Right atrium auricular region (tissue), 2 donors: Measurements from ENCODE around the gene CYP11A1. TPM values are rescaled to one million over a fixed set of nuclear protein-coding genes. Genes with fewer than 3 reads are reported as not detected.

ENCODE experiments used
- DNase-seq: peaks from one replicate; pipeline ENCODE4 v3.0.0-alpha.2; 2019; ENCODE audit warnings: low spot score
- H3K27ac ChIP-seq, 2 donors: fragments of 200-600 bp; sonication (generic); 1 replicate in 1 of 2; 2 replicates in 1 of 2; pipeline ENCODE4 v1.5.1; 2016 to 2019
- H3K27me3 ChIP-seq, 2 donors: fragments of 200-600 bp; sonication (generic); one replicate each; pipeline versions ENCODE4 v1.5.1 to v1.6.0; 2017 to 2019
- H3K36me3 ChIP-seq: fragments of 200-600 bp; sonication (generic); one replicate; pipeline ENCODE4 v1.5.1; 2016
- H3K4me1 ChIP-seq, 2 donors: fragments of 200-600 bp; sonication (generic); one replicate each; pipeline versions ENCODE4 v1.5.1 to v1.6.0; 2017 to 2019
- H3K4me3 ChIP-seq, 2 donors: fragments of 200-600 bp; sonication (generic); 1 replicate in 1 of 2; 2 replicates in 1 of 2; pipeline ENCODE4 v1.5.1; 2017 to 2019; ENCODE audit warnings: mild to moderate bottlenecking in 1 of 2, moderate library complexity in 1 of 2
- H3K9me3 ChIP-seq, 2 donors: fragments of 200-600 bp; sonication (generic); one replicate each; pipeline ENCODE4 v1.5.1; 2019
- CTCF ChIP-seq, 2 donors: fragments of 200-600 bp; sonication (generic); IDR thresholded peaks; one replicate each; pipeline ENCODE4 v1.5.1; 2019; ENCODE audit warnings: antibody characterized with exemption in 2 of 2
- microRNA-seq, 2 donors: library from miRNA; unstranded; fragments of <30 nt; microRNA quantifications; one replicate each; pipeline ENCODE4, GENCODE V29; 2016 to 2017; ENCODE audit warnings: borderline number of aligned reads in 2 of 2, borderline replicate concordance in 1 of 2
- total RNA-seq, 2 donors: library from RNA; depleted of rRNA; stranded (reverse); fragments of >200 nt; gene quantifications; one replicate each; pipeline ENCODE4 v1.1.0, GENCODE V29; 2016

The CYP11A1 gene
- total RNA-seq, 2 donors from 2014 or later: 0.71 to 1.0 TPM

GRCh38 chr15:74289671-74290070, 77.8 kb downstream of the CYP11A1 start:
- DNase-seq: no peak
- H3K4me3 ChIP-seq: no peak overlapping the region
- no peak overlapping the region for H3K27ac ChIP-seq
- peaks cover 0 to 13% of the 10 kb centered on the region in 2 donors for H3K4me1 ChIP-seq
- H3K27me3 ChIP-seq: no peaks in the 10 kb centered on the region
- H3K9me3 ChIP-seq: no peaks in the 10 kb centered on the region
- H3K36me3 ChIP-seq: no peaks in the 10 kb centered on the region
- TF ChIP-seq CTCF (IDR thresholded peaks at IDR 0.05): no peak

Small RNAs within 50 kb of the gene (microRNA-seq; reads per million reads assigned to microRNA genes)
- gene MIR6881: 0 reads per million in 2 donors

Other genes starting within 250 kb of the CYP11A1 start
- gene ISLR2, start 237.1 kb downstream of the CYP11A1 start, total RNA-seq: 1 to 10 TPM in 1 of 2 donors, under 1 TPM in 1; 0.31 to 2.6 TPM
- gene ISLR, start 193.9 kb downstream of the CYP11A1 start, total RNA-seq: 10 to 100 TPM; 51.9 to 59.9 TPM
- gene STRA6, start 164.9 kb downstream of the CYP11A1 start, total RNA-seq: under 1 TPM; 0.22 to 0.55 TPM
- not detected for gene CCDC33, start 131.3 kb downstream of the CYP11A1 start, total RNA-seq
- 1 to 10 TPM; 1.0 to 2.9 TPM for gene SEMA7A, start 66.3 kb upstream of the CYP11A1 start, total RNA-seq
- gene UBL7, start 93.5 kb upstream of the CYP11A1 start, total RNA-seq: 10 to 100 TPM; 65.4 to 68.2 TPM
- gene ARID3B, start 173.6 kb upstream of the CYP11A1 start, total RNA-seq: 1 to 10 TPM; 1.8 to 3.5 TPM
- gene CLK3, start 248.2 kb upstream of the CYP11A1 start, total RNA-seq: 10 to 100 TPM; 52.8 to 59.2 TPM